ENCODE measurements around the gene BACE1-AS. TPM values are rescaled to one million over a fixed set of nuclear protein-coding genes. Genes with fewer than 3 reads are reported as not detected.

The BACE1-AS gene
- total and polyA plus RNA-seq, 2 experiments from 2014 or later, result 6.4 to 12.9 TPM

- no peak for TF ChIP-seq CTCF (IDR thresholded peaks at IDR 0.05; ENCODE audit: low read depth, low read length)
- Histone ChIP-seq H3K36me3 (peaks cover 33% of the 10 kb centered on the region), H3K4me1 (ENCODE audit: low read depth) (peaks cover 19% of the 10 kb centered on the region), H3K27ac (no peak overlapping the region), H3K27me3 (no peaks in the 10 kb centered on the region), H3K9me3 (ENCODE audit: low read depth) (no peaks in the 10 kb centered on the region), H3K4me3 (no peak overlapping the region)
- no peak for DNase-seq (ENCODE audit: low read depth in 1 of 2, low spot score in 1 of 2)
These were observed 9.3 kb upstream of the BACE1-AS start for GRCh38 chr11:117281869-117282268.

GRCh38 chr11:117282956-117283355 is 8.2 kb upstream of the BACE1-AS start:
- no peak for TF ChIP-seq CTCF (IDR thresholded peaks at IDR 0.05; ENCODE audit: low read depth, low read length)
- no peak for DNase-seq (ENCODE audit: low read depth in 1 of 2, low spot score in 1 of 2)
- Histone ChIP-seq H3K4me1 (ENCODE audit: low read depth) (peaks cover 19% of the 10 kb centered on the region), H3K4me3 (no peak overlapping the region), H3K9me3 (ENCODE audit: low read depth) (no peaks in the 10 kb centered on the region), H3K36me3 (peaks cover 38% of the 10 kb centered on the region), H3K27me3 (no peaks in the 10 kb centered on the region), H3K27ac (no peak overlapping the region)

GRCh38 chr11:117284053-117284452 is 7.1 kb upstream of the BACE1-AS start:
- no peak for DNase-seq (ENCODE audit: low read depth in 1 of 2, low spot score in 1 of 2)
- H3K4me1 ChIP-seq (ENCODE audit: low read depth), result peaks cover 13% of the 10 kb centered on the region

GRCh38 chr11:117286588-117286987 is 4.6 kb upstream of the BACE1-AS start:
- no peak for TF ChIP-seq CTCF (IDR thresholded peaks at IDR 0.05; ENCODE audit: low read depth, low read length)
- peaks cover 42% of the 10 kb centered on the region for H3K36me3 ChIP-seq
- DNase-seq (ENCODE audit: low read depth in 1 of 2, low spot score in 1 of 2), result no peak

More at GRCh38 chr11:117284053-117284452, 7.1 kb upstream of the BACE1-AS start:
- Histone ChIP-seq H3K9me3 (ENCODE audit: low read depth) (no peaks in the 10 kb centered on the region), H3K27me3 (no peaks in the 10 kb centered on the region), H3K4me3 (no peak overlapping the region), H3K36me3 (peaks cover 40% of the 10 kb centered on the region), H3K27ac (no peak overlapping the region)
- no peak for TF ChIP-seq CTCF (IDR thresholded peaks at IDR 0.05; ENCODE audit: low read depth, low read length)

GRCh38 chr11:117287668-117288067 is 3.5 kb upstream of the BACE1-AS start:
- Histone ChIP-seq H3K27me3 (no peaks in the 10 kb centered on the region), H3K4me1 (ENCODE audit: low read depth) (no peaks in the 10 kb centered on the region), H3K4me3 (no peak overlapping the region), H3K9me3 (ENCODE audit: low read depth) (no peaks in the 10 kb centered on the region), H3K27ac (no peak overlapping the region), H3K36me3 (peaks cover 37% of the 10 kb centered on the region)
- no peak for DNase-seq (ENCODE audit: low read depth in 1 of 2, low spot score in 1 of 2)
- TF ChIP-seq CTCF (IDR thresholded peaks at IDR 0.05; ENCODE audit: low read depth, low read length), result no peak

More at GRCh38 chr11:117286588-117286987, 4.6 kb upstream of the BACE1-AS start:
- H3K4me1 ChIP-seq (ENCODE audit: low read depth), result no peaks in the 10 kb centered on the region
- H3K4me3 ChIP-seq, result no peak overlapping the region
- no peak overlapping the region for H3K27ac ChIP-seq
- H3K27me3 ChIP-seq, result no peaks in the 10 kb centered on the region
- no peaks in the 10 kb centered on the region for H3K9me3 ChIP-seq (ENCODE audit: low read depth)

- TF ChIP-seq CTCF (IDR thresholded peaks at IDR 0.05; ENCODE audit: low read depth, low read length), result no peak
- no peaks in the 10 kb centered on the region for H3K4me1 ChIP-seq (ENCODE audit: low read depth)
- H3K27ac ChIP-seq, result peak overlapping the region; percentile 31
- DNase-seq (ENCODE audit: low read depth in 1 of 2, low spot score in 1 of 2), result no peak
- no peak overlapping the region for H3K4me3 ChIP-seq
- peaks cover 27% of the 10 kb centered on the region for H3K36me3 ChIP-seq
- no peaks in the 10 kb centered on the region for H3K9me3 ChIP-seq (ENCODE audit: low read depth)
- H3K27me3 ChIP-seq, result no peaks in the 10 kb centered on the region
These were observed 1.4 kb upstream of the BACE1-AS start for GRCh38 chr11:117289795-117290194.

Measured in cardiac muscle cell (in vitro differentiated cells and primary cell).